Femur (tissue), 1 donor: ENCODE results near the gene DHRS12.
A peak's percentile ranks its signal among the peaks of the same experiment; 100 is the strongest.

ENCODE experiments used
- DNase-seq: peaks from one replicate; pipeline ENCODE4 v3.0.0-alpha.2; 2017

Gene DHRS12

GRCh38 chr13:51747438-51748434, 56.2 kb downstream of the DHRS12 start:
- no peak for DNase-seq

- no peak for DNase-seq
These were observed 57.2 kb downstream of the DHRS12 start for GRCh38 chr13:51746802-51747201.

GRCh38 chr13:51745243-51745642, 58.7 kb downstream of the DHRS12 start:
- DNase-seq = no peak

GRCh38 chr13:51742611-51743010, 61.4 kb downstream of the DHRS12 start:
- DNase-seq = no peak

GRCh38 chr13:51742031-51742430, 61.9 kb downstream of the DHRS12 start:
- no peak for DNase-seq

GRCh38 chr13:51740698-51741097, 63.3 kb downstream of the DHRS12 start:
- no peak for DNase-seq

- no peak for DNase-seq
These were observed 64.8 kb downstream of the DHRS12 start for GRCh38 chr13:51739027-51739764.

- DNase-seq = no peak
These were observed 65.6 kb downstream of the DHRS12 start for GRCh38 chr13:51738226-51738905.

GRCh38 chr13:51737609-51738008, 66.4 kb downstream of the DHRS12 start:
- no peak for DNase-seq

GRCh38 chr13:51734786-51735185, 69.2 kb downstream of the DHRS12 start:
- DNase-seq = no peak

- DNase-seq = no peak
These were observed 70.3 kb downstream of the DHRS12 start for GRCh38 chr13:51733374-51734298.

GRCh38 chr13:51731759-51732158, 72.2 kb downstream of the DHRS12 start:
- DNase-seq = no peak

- no peak for DNase-seq
These were observed 73.0 kb downstream of the DHRS12 start for GRCh38 chr13:51730927-51731326.

- peak; percentile 74 for DNase-seq
These were observed 74.0 kb downstream of the DHRS12 start for GRCh38 chr13:51729866-51730553.

GRCh38 chr13:51728972-51729371, 75.0 kb downstream of the DHRS12 start:
- no peak for DNase-seq

GRCh38 chr13:51728275-51728673, 75.7 kb downstream of the DHRS12 start:
- DNase-seq = no peak

- DNase-seq = no peak
These were observed 76.2 kb downstream of the DHRS12 start for GRCh38 chr13:51727634-51728274.

GRCh38 chr13:51726446-51727193, 77.3 kb downstream of the DHRS12 start:
- no peak for DNase-seq

GRCh38 chr13:51724721-51725120, 79.2 kb downstream of the DHRS12 start:
- DNase-seq = no peak

GRCh38 chr13:51723529-51723928, 80.4 kb downstream of the DHRS12 start:
- DNase-seq = no peak
